ENCODE data around the gene TMEM140.

TMEM140 gene

GRCh38 chr7:135143885-135144668, 3.8 kb upstream of the TMEM140 start:
- no peaks in the 10 kb centered on the region for H3K9me3 ChIP-seq (ENCODE audit: control insufficient read depth, low read length)
- H3K4me1 ChIP-seq (ENCODE audit: control insufficient read depth, insufficient read depth, low read length) = peaks cover 7% of the 10 kb centered on the region
- no peaks in the 10 kb centered on the region for H3K36me3 ChIP-seq (ENCODE audit: control insufficient read depth, insufficient read depth, low read length)
- H3K27me3 ChIP-seq (ENCODE audit: control insufficient read depth, insufficient read depth, low read length) = no peaks in the 10 kb centered on the region
- H3K9ac ChIP-seq (ENCODE audit: low read length) = no peak overlapping the region
- H3K4me3 ChIP-seq (ENCODE audit: low read length) = no peak overlapping the region

- H3K9ac ChIP-seq (ENCODE audit: low read length) = peak overlapping the region; percentile 66
- peaks cover 7% of the 10 kb centered on the region for H3K4me1 ChIP-seq (ENCODE audit: control insufficient read depth, insufficient read depth, low read length)
- no peaks in the 10 kb centered on the region for H3K9me3 ChIP-seq (ENCODE audit: control insufficient read depth, low read length)
- H3K36me3 ChIP-seq (ENCODE audit: control insufficient read depth, insufficient read depth, low read length) = peaks cover 8% of the 10 kb centered on the region
- no peaks in the 10 kb centered on the region for H3K27me3 ChIP-seq (ENCODE audit: control insufficient read depth, insufficient read depth, low read length)
- H3K4me3 ChIP-seq (ENCODE audit: low read length) = peak overlapping the region; percentile 48
Observed at GRCh38 chr7:135147341-135147898, 452 bp upstream of the TMEM140 start.

GRCh38 chr7:135150072-135150782, 2.4 kb downstream of the TMEM140 start:
- peaks cover 7% of the 10 kb centered on the region for H3K4me1 ChIP-seq (ENCODE audit: control insufficient read depth, insufficient read depth, low read length)
- H3K9ac ChIP-seq (ENCODE audit: low read length) = no peak overlapping the region

GRCh38 chr7:135151132-135151531, 3.3 kb downstream of the TMEM140 start:
- no peaks in the 10 kb centered on the region for H3K9me3 ChIP-seq (ENCODE audit: control insufficient read depth, low read length)
- peaks cover 8% of the 10 kb centered on the region for H3K36me3 ChIP-seq (ENCODE audit: control insufficient read depth, insufficient read depth, low read length)
- H3K27me3 ChIP-seq (ENCODE audit: control insufficient read depth, insufficient read depth, low read length) = no peaks in the 10 kb centered on the region
- peaks cover 7% of the 10 kb centered on the region for H3K4me1 ChIP-seq (ENCODE audit: control insufficient read depth, insufficient read depth, low read length)
- H3K9ac ChIP-seq (ENCODE audit: low read length) = no peak overlapping the region
- H3K4me3 ChIP-seq (ENCODE audit: low read length) = no peak overlapping the region

More at GRCh38 chr7:135150072-135150782, 2.4 kb downstream of the TMEM140 start:
- no peak overlapping the region for H3K4me3 ChIP-seq (ENCODE audit: low read length)
- H3K27me3 ChIP-seq (ENCODE audit: control insufficient read depth, insufficient read depth, low read length) = no peaks in the 10 kb centered on the region
- peaks cover 8% of the 10 kb centered on the region for H3K36me3 ChIP-seq (ENCODE audit: control insufficient read depth, insufficient read depth, low read length)
- H3K9me3 ChIP-seq (ENCODE audit: control insufficient read depth, low read length) = no peaks in the 10 kb centered on the region

GRCh38 chr7:135151533-135151932, 3.7 kb downstream of the TMEM140 start:
- peaks cover 7% of the 10 kb centered on the region for H3K4me1 ChIP-seq (ENCODE audit: control insufficient read depth, insufficient read depth, low read length)
- H3K36me3 ChIP-seq (ENCODE audit: control insufficient read depth, insufficient read depth, low read length) = peaks cover 8% of the 10 kb centered on the region
- H3K9ac ChIP-seq (ENCODE audit: low read length) = no peak overlapping the region
- no peak overlapping the region for H3K4me3 ChIP-seq (ENCODE audit: low read length)
- H3K9me3 ChIP-seq (ENCODE audit: control insufficient read depth, low read length) = no peaks in the 10 kb centered on the region
- no peaks in the 10 kb centered on the region for H3K27me3 ChIP-seq (ENCODE audit: control insufficient read depth, insufficient read depth, low read length)

- Histone ChIP-seq H3K4me3 (ENCODE audit: low read length) (no peak overlapping the region), H3K4me1 (ENCODE audit: control insufficient read depth, insufficient read depth, low read length) (peaks cover 2% of the 10 kb centered on the region), H3K9ac (ENCODE audit: low read length) (no peak overlapping the region), H3K36me3 (ENCODE audit: control insufficient read depth, insufficient read depth, low read length) (peaks cover 8% of the 10 kb centered on the region), H3K27me3 (ENCODE audit: control insufficient read depth, insufficient read depth, low read length) (no peaks in the 10 kb centered on the region), H3K9me3 (ENCODE audit: control insufficient read depth, low read length) (no peaks in the 10 kb centered on the region)
Observed at GRCh38 chr7:135152442-135152841, 4.6 kb downstream of the TMEM140 start.

GRCh38 chr7:135154734-135155133, 6.9 kb downstream of the TMEM140 start:
- Histone ChIP-seq H3K4me1 (ENCODE audit: control insufficient read depth, insufficient read depth, low read length) (peaks cover 5% of the 10 kb centered on the region), H3K9me3 (ENCODE audit: control insufficient read depth, low read length) (no peaks in the 10 kb centered on the region), H3K36me3 (ENCODE audit: control insufficient read depth, insufficient read depth, low read length) (peaks cover 8% of the 10 kb centered on the region), H3K9ac (ENCODE audit: low read length) (no peak overlapping the region), H3K4me3 (ENCODE audit: low read length) (no peak overlapping the region), H3K27me3 (ENCODE audit: control insufficient read depth, insufficient read depth, low read length) (no peaks in the 10 kb centered on the region)

- H3K9ac ChIP-seq (ENCODE audit: low read length) = no peak overlapping the region
- peaks cover 6% of the 10 kb centered on the region for H3K36me3 ChIP-seq (ENCODE audit: control insufficient read depth, insufficient read depth, low read length)
- H3K4me1 ChIP-seq (ENCODE audit: control insufficient read depth, insufficient read depth, low read length) = peaks cover 20% of the 10 kb centered on the region
- H3K27me3 ChIP-seq (ENCODE audit: control insufficient read depth, insufficient read depth, low read length) = no peaks in the 10 kb centered on the region
- H3K4me3 ChIP-seq (ENCODE audit: low read length) = no peak overlapping the region
- H3K9me3 ChIP-seq (ENCODE audit: control insufficient read depth, low read length) = no peaks in the 10 kb centered on the region
Observed at GRCh38 chr7:135156290-135156689, 8.4 kb downstream of the TMEM140 start.

GRCh38 chr7:135158141-135158655, 10.3 kb downstream of the TMEM140 start:
- Histone ChIP-seq H3K36me3 (ENCODE audit: control insufficient read depth, insufficient read depth, low read length) (no peaks in the 10 kb centered on the region), H3K4me3 (ENCODE audit: low read length) (no peak overlapping the region), H3K4me1 (ENCODE audit: control insufficient read depth, insufficient read depth, low read length) (peaks cover 31% of the 10 kb centered on the region), H3K27me3 (ENCODE audit: control insufficient read depth, insufficient read depth, low read length) (no peaks in the 10 kb centered on the region), H3K9ac (ENCODE audit: low read length) (no peak overlapping the region), H3K9me3 (ENCODE audit: control insufficient read depth, low read length) (no peaks in the 10 kb centered on the region)

GRCh38 chr7:135158874-135159273, 11.0 kb downstream of the TMEM140 start:
- H3K4me1 ChIP-seq (ENCODE audit: control insufficient read depth, insufficient read depth, low read length) = peaks cover 31% of the 10 kb centered on the region
- no peak overlapping the region for H3K9ac ChIP-seq (ENCODE audit: low read length)
- no peaks in the 10 kb centered on the region for H3K36me3 ChIP-seq (ENCODE audit: control insufficient read depth, insufficient read depth, low read length)
- no peak overlapping the region for H3K4me3 ChIP-seq (ENCODE audit: low read length)
- H3K9me3 ChIP-seq (ENCODE audit: control insufficient read depth, low read length) = no peaks in the 10 kb centered on the region
- H3K27me3 ChIP-seq (ENCODE audit: control insufficient read depth, insufficient read depth, low read length) = no peaks in the 10 kb centered on the region

- no peak overlapping the region for H3K9ac ChIP-seq (ENCODE audit: low read length)
- no peak overlapping the region for H3K4me3 ChIP-seq (ENCODE audit: low read length)
- H3K27me3 ChIP-seq (ENCODE audit: control insufficient read depth, insufficient read depth, low read length) = no peaks in the 10 kb centered on the region
- H3K9me3 ChIP-seq (ENCODE audit: control insufficient read depth, low read length) = no peaks in the 10 kb centered on the region
- H3K4me1 ChIP-seq (ENCODE audit: control insufficient read depth, insufficient read depth, low read length) = peaks cover 31% of the 10 kb centered on the region
- H3K36me3 ChIP-seq (ENCODE audit: control insufficient read depth, insufficient read depth, low read length) = no peaks in the 10 kb centered on the region
Observed at GRCh38 chr7:135159359-135160085, 11.7 kb downstream of the TMEM140 start.

Data from mucosa of stomach (tissue), 1 donor.